COLO668 (cell line): ENCODE results near the gene KCNAB1.
A peak's percentile ranks its signal among the peaks of the same experiment; 100 is the strongest.

Experiments used
- DNase-seq: peaks from one replicate; lab custom pipeline; 2025; ENCODE audit not compliant: unreplicated experiment; lab: John Stamatoyannopoulos, UW

Gene KCNAB1

GRCh38 chr3:156307704-156308103, 187.3 kb downstream of the KCNAB1 start:
- no peak for DNase-seq

GRCh38 chr3:156311431-156311830, 191.1 kb downstream of the KCNAB1 start:
- DNase-seq: no peak

- no peak for DNase-seq
Observed at GRCh38 chr3:156311930-156312329, 191.6 kb downstream of the KCNAB1 start.

- no peak for DNase-seq
Observed at GRCh38 chr3:156316076-156316475, 195.7 kb downstream of the KCNAB1 start.

- no peak for DNase-seq
Observed at GRCh38 chr3:156317462-156318074, 197.2 kb downstream of the KCNAB1 start.

- peak; percentile 58 for DNase-seq
Observed at GRCh38 chr3:156321945-156322344, 201.6 kb downstream of the KCNAB1 start.

GRCh38 chr3:156323466-156323865, 203.1 kb downstream of the KCNAB1 start:
- no peak for DNase-seq

GRCh38 chr3:156330415-156330814, 210.0 kb downstream of the KCNAB1 start:
- DNase-seq: no peak

- no peak for DNase-seq
Observed at GRCh38 chr3:156332304-156332703, 211.9 kb downstream of the KCNAB1 start.

GRCh38 chr3:156334841-156335545, 214.6 kb downstream of the KCNAB1 start:
- DNase-seq: no peak

- peak; percentile 4 for DNase-seq
Observed at GRCh38 chr3:156339491-156339890, 219.1 kb downstream of the KCNAB1 start.

- no peak for DNase-seq
Observed at GRCh38 chr3:156341332-156341731, 221.0 kb downstream of the KCNAB1 start.

- no peak for DNase-seq
Observed at GRCh38 chr3:156341831-156342416, 221.5 kb downstream of the KCNAB1 start.

GRCh38 chr3:156344215-156344614, 223.8 kb downstream of the KCNAB1 start:
- DNase-seq: no peak

- no peak for DNase-seq
Observed at GRCh38 chr3:156349111-156349510, 228.7 kb downstream of the KCNAB1 start.

GRCh38 chr3:156349978-156350377, 229.6 kb downstream of the KCNAB1 start:
- DNase-seq: no peak

- DNase-seq: no peak
Observed at GRCh38 chr3:156350781-156351180, 230.4 kb downstream of the KCNAB1 start.

GRCh38 chr3:156351783-156352182, 231.4 kb downstream of the KCNAB1 start:
- no peak for DNase-seq

GRCh38 chr3:156352728-156353127, 232.3 kb downstream of the KCNAB1 start:
- DNase-seq: no peak

- no peak for DNase-seq
Observed at GRCh38 chr3:156353563-156353962, 233.2 kb downstream of the KCNAB1 start.

GRCh38 chr3:156356537-156357363, 236.4 kb downstream of the KCNAB1 start:
- no peak for DNase-seq

- DNase-seq: no peak
Observed at GRCh38 chr3:156358232-156358631, 237.9 kb downstream of the KCNAB1 start.
